ENCODE results near the gene KRTAP29-1. TPM values are rescaled to one million over a fixed set of nuclear protein-coding genes. Genes with fewer than 3 reads are reported as not detected.

The KRTAP29-1 gene
- total and polyA plus RNA-seq, 9 donors = not detected

DNA sequence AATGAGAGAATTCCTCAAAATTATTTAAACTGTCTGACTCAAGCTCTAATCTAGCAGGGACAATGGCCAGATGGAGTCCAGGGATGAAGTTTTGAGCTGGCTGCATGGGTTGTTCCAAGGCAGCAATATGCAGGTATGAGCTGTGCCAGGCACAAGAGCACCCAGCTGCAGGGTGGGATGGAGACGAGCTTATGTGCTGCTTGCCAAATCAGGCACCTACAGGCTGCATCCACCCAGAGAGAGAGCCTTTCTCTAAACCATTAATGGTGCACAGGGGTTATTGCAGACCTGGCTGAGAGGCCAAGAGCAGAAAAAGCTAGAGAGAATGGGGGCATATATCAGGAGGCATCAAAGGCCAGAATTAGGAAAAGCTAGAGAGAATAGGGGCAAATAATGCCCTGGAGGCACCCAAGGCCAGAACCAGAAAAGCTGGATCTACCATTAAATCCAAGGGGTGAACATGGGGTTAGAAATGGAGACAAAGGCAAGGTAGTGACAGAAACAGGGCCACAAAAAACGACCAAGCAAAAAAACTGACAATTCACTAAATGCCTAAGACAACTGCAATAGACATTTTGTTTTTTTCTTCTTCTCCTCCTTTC, 37.0 kb upstream of the KRTAP29-1 start:
- no peaks in the 10 kb centered on the region for H3K27me3 ChIP-seq
- no peak overlapping the region for H3K27ac ChIP-seq
- H3K9me3 ChIP-seq = no peaks in the 10 kb centered on the region
- no peaks in the 10 kb centered on the region for H3K36me3 ChIP-seq
- WGBS, 3 donors = 75 to 80% (median 79%) methylated on average over 2 of the region's 2 CpGs
- no peak for TF ChIP-seq POLR2A (IDR thresholded peaks at IDR 0.05)
- TF ChIP-seq, protein P1, sequence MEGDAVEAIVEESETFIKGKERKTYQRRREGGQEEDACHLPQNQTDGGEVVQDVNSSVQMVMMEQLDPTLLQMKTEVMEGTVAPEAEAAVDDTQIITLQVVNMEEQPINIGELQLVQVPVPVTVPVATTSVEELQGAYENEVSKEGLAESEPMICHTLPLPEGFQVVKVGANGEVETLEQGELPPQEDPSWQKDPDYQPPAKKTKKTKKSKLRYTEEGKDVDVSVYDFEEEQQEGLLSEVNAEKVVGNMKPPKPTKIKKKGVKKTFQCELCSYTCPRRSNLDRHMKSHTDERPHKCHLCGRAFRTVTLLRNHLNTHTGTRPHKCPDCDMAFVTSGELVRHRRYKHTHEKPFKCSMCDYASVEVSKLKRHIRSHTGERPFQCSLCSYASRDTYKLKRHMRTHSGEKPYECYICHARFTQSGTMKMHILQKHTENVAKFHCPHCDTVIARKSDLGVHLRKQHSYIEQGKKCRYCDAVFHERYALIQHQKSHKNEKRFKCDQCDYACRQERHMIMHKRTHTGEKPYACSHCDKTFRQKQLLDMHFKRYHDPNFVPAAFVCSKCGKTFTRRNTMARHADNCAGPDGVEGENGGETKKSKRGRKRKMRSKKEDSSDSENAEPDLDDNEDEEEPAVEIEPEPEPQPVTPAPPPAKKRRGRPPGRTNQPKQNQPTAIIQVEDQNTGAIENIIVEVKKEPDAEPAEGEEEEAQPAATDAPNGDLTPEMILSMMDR (IDR thresholded peaks at IDR 0.05) = no peak
- no peak for TF ChIP-seq EP300 (IDR thresholded peaks at IDR 0.05)
- H3K4me3 ChIP-seq = no peak overlapping the region
- no peak for DNase-seq
- intact Hi-C loops (cut with DNase I) = no loop called here
- no peaks in the 10 kb centered on the region for H3K4me1 ChIP-seq (ENCODE audit: insufficient read depth)

DNA sequence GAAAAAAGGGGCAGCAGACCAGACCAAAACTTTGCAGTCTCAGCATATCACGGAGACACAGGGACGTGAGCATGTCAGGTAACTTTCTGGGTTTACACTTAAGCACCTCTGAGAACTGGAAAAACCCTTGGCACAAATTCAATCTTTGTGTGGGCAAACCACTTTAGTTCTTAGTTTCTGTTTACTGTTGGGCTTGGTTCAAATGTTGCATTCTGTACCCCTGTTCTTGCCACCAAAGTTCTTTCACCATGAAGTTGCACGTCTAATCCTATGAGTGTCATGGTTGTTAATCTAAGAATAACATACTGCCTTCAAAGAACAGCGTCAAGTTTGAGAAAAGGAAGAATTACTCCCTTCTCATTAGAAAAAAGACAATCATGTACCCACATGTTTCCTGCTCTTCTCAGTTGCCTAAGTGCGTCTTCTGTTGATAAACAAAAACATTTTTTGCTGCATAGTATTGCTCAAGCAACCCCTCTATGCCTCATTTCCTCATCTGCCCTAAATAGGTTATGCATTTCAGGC, 36.4 kb upstream of the KRTAP29-1 start:
- no peak for DNase-seq
- H3K9me3 ChIP-seq = no peaks in the 10 kb centered on the region
- no peak overlapping the region for H3K27ac ChIP-seq
- TF ChIP-seq, protein P1 (IDR thresholded peaks at IDR 0.05) = no peak
- TF ChIP-seq EP300 (IDR thresholded peaks at IDR 0.05) (no peak), POLR2A (IDR thresholded peaks at IDR 0.05) (no peak)
- 58 to 69% (median 67%) methylated on average over 5 of the region's 5 CpGs for WGBS, 3 donors
- no peaks in the 10 kb centered on the region for H3K27me3 ChIP-seq
- intact Hi-C loops (cut with DNase I) = no loop called here
- no peaks in the 10 kb centered on the region for H3K36me3 ChIP-seq
- H3K4me3 ChIP-seq = no peak overlapping the region
- H3K4me1 ChIP-seq (ENCODE audit: insufficient read depth) = no peaks in the 10 kb centered on the region

DNA sequence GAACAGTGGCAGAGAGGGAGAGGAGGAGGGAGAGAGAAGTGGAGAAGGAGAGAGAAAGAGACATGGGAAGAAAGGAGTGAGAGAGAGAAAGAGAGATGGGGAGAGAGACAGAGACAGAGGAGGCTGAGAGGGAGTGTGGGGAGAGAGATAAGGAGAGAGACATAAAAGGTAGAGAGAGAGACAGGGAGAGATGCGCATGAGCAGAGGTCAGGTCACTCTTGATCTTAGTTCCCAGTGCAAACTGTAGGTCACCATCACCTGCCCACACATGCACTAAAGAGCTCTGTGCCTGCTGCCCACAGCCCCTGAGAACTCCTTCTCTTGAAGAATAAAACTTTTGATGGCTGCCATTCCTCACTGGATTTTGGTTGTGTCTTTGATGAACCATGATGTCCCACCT, 33.1 kb upstream of the KRTAP29-1 start:
- intact Hi-C loops (cut with DNase I) = no loop called here
- no peak for DNase-seq
- TF ChIP-seq POLR2A (IDR thresholded peaks at IDR 0.05) (no peak), EP300 (IDR thresholded peaks at IDR 0.05) (no peak)
- TF ChIP-seq, protein P1 (IDR thresholded peaks at IDR 0.05) = no peak
- Histone ChIP-seq H3K36me3 (no peaks in the 10 kb centered on the region), H3K27ac (no peak overlapping the region), H3K27me3 (no peaks in the 10 kb centered on the region), H3K4me3 (no peak overlapping the region), H3K9me3 (no peaks in the 10 kb centered on the region), H3K4me1 (ENCODE audit: insufficient read depth) (no peaks in the 10 kb centered on the region)
- 96 to 97% (median 96%) methylated on average over 1 of the region's 1 CpG for WGBS, 3 donors

DNA sequence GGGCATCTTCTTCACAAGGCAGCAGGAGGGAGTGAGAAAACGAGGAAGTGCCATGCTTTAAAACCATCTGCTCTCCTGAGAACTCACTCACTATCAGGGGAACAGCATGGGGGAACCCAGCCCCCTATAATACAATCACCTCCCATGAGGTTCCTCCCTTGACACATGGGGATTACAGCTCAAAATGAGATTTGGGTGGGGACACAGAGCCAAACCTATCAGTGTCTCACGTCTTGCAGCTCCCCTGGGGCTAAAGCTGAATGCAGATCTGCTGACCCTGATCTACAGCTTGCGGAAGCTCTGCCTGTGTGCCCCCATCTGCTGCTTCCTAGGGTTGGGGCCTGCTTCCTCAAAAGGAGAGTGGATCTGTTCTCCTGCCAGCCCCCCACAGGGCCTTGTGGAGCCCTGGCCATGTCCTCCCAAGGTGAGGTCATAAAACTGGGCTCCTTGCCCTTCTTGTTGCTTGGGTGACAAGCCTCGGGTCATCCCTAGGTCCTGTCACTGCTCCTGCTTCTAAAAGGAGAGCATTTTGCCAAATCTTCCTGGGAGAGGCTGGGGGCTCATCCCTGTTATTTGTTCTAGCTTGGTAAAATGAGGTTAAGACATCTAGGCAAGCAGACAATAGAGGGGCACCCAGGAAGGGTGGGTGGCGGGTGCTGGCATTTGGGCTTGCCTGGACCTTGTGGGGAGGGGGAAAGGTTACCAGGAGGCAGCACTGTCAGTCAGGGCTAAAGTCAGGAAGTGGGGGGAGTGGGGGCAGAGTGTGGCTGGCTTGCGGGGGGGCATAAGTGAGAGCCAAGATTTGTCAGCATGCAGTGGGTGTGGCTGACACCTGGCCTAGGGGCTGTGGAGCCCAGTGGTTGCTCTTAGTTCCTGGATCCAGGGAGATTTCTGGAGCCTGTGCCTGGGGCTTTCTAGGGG, 32.0 kb upstream of the KRTAP29-1 start:
- Histone ChIP-seq H3K4me1 (ENCODE audit: insufficient read depth) (no peaks in the 10 kb centered on the region), H3K27ac (no peak overlapping the region), H3K27me3 (no peaks in the 10 kb centered on the region), H3K36me3 (no peaks in the 10 kb centered on the region), H3K9me3 (no peaks in the 10 kb centered on the region), H3K4me3 (no peak overlapping the region)
- 82 to 87% (median 86%) methylated on average over 6 of the region's 6 CpGs for WGBS, 3 donors
- TF ChIP-seq EP300 (IDR thresholded peaks at IDR 0.05) = no peak
- TF ChIP-seq, protein P1 (IDR thresholded peaks at IDR 0.05) = no peak
- TF ChIP-seq POLR2A (IDR thresholded peaks at IDR 0.05) = no peak
- DNase-seq = no peak
- intact Hi-C loops (cut with DNase I) = no loop called here

Measured in ovary (tissue), 9 donors.